ENCODE results near the gene CFAP43.

CFAP43 gene

GRCh38 chr10:104232613-104233102 is 494 bp upstream of the CFAP43 start:
- H3K36me3 Mint-ChIP-seq = no peaks in the 10 kb centered on the region
- peaks cover 5 to 9% of the 10 kb centered on the region in 2 donors for H3K9me3 Mint-ChIP-seq
- H3K4me1 Mint-ChIP-seq = peaks cover 6 to 13% of the 10 kb centered on the region in 2 donors
- ATAC-seq (replicated peaks) (peak; percentile 40), DNase-seq (no peak)
- peaks cover 28 to 32% of the 10 kb centered on the region in 2 donors for H3K27me3 Mint-ChIP-seq
- H3K4me3 Mint-ChIP-seq = peak overlapping the region; percentile 86 to 88
- H3K27ac Mint-ChIP-seq = peak overlapping the region; percentile 91

- no peaks in the 10 kb centered on the region for H3K36me3 Mint-ChIP-seq
- peaks cover 0 to 3% of the 10 kb centered on the region in 2 donors for H3K9me3 Mint-ChIP-seq
- DNase-seq (no peak), ATAC-seq (replicated peaks) (no peak)
- no peak overlapping the region for H3K4me3 Mint-ChIP-seq
- H3K4me1 Mint-ChIP-seq = peaks cover 6 to 13% of the 10 kb centered on the region in 2 donors
- H3K27me3 Mint-ChIP-seq = peaks cover 16 to 27% of the 10 kb centered on the region in 2 donors
- H3K27ac Mint-ChIP-seq = no peak overlapping the region
These were observed 1.7 kb downstream of the CFAP43 start for GRCh38 chr10:104230490-104230889.

GRCh38 chr10:104223304-104223703 is 8.9 kb downstream of the CFAP43 start:
- DNase-seq (no peak), ATAC-seq (replicated peaks) (no peak)
- Mint-ChIP-seq H3K27me3 (peaks cover 19 to 23% of the 10 kb centered on the region in 2 donors), H3K4me1 (peaks cover 0 to 8% of the 10 kb centered on the region in 2 donors), H3K9me3 (no peaks in the 10 kb centered on the region), H3K36me3 (no peaks in the 10 kb centered on the region), H3K4me3 (no peak overlapping the region), H3K27ac (no peak overlapping the region)

GRCh38 chr10:104220522-104220921 is 11.6 kb downstream of the CFAP43 start:
- H3K36me3 Mint-ChIP-seq = no peaks in the 10 kb centered on the region
- no peaks in the 10 kb centered on the region for H3K9me3 Mint-ChIP-seq
- DNase-seq = no peak
- H3K27ac Mint-ChIP-seq = no peak overlapping the region
- no peak overlapping the region for H3K4me3 Mint-ChIP-seq
- H3K4me1 Mint-ChIP-seq = peaks cover 0 to 8% of the 10 kb centered on the region in 2 donors
- no peak for ATAC-seq (replicated peaks)
- H3K27me3 Mint-ChIP-seq = peaks cover 15 to 19% of the 10 kb centered on the region in 2 donors

- DNase-seq (no peak), ATAC-seq (replicated peaks) (no peak)
- Mint-ChIP-seq H3K4me3 (no peak overlapping the region), H3K36me3 (no peaks in the 10 kb centered on the region), H3K9me3 (no peaks in the 10 kb centered on the region), H3K4me1 (peaks cover 0 to 8% of the 10 kb centered on the region in 2 donors), H3K27me3 (peaks cover 15 to 18% of the 10 kb centered on the region in 2 donors), H3K27ac (no peak overlapping the region)
These were observed 13.4 kb downstream of the CFAP43 start for GRCh38 chr10:104218751-104219150.

- DNase-seq (no peak), ATAC-seq (replicated peaks) (no peak)
- no peak overlapping the region for H3K4me3 Mint-ChIP-seq
- H3K36me3 Mint-ChIP-seq = no peaks in the 10 kb centered on the region
- H3K9me3 Mint-ChIP-seq = no peaks in the 10 kb centered on the region
- H3K27me3 Mint-ChIP-seq = peaks cover 16 to 18% of the 10 kb centered on the region in 2 donors
- peaks cover 0 to 8% of the 10 kb centered on the region in 2 donors for H3K4me1 Mint-ChIP-seq
- no peak overlapping the region for H3K27ac Mint-ChIP-seq
These were observed 15.5 kb downstream of the CFAP43 start for GRCh38 chr10:104216631-104217030.

- ATAC-seq (replicated peaks) (peak in 1 of 2 donors; percentile 56), DNase-seq (no peak)
- H3K36me3 Mint-ChIP-seq = no peaks in the 10 kb centered on the region
- no peaks in the 10 kb centered on the region for H3K4me1 Mint-ChIP-seq
- peaks cover 17 to 35% of the 10 kb centered on the region in 2 donors for H3K27me3 Mint-ChIP-seq
- no peak overlapping the region for H3K27ac Mint-ChIP-seq
- no peaks in the 10 kb centered on the region for H3K9me3 Mint-ChIP-seq
- no peak overlapping the region for H3K4me3 Mint-ChIP-seq
These were observed 22.5 kb downstream of the CFAP43 start for GRCh38 chr10:104209575-104210198.

- Mint-ChIP-seq H3K27ac (no peak overlapping the region), H3K4me1 (no peaks in the 10 kb centered on the region), H3K4me3 (no peak overlapping the region), H3K36me3 (no peaks in the 10 kb centered on the region), H3K9me3 (no peaks in the 10 kb centered on the region), H3K27me3 (peaks cover 17 to 40% of the 10 kb centered on the region in 2 donors)
- no peak for DNase-seq
- no peak for ATAC-seq (replicated peaks)
These were observed 23.4 kb downstream of the CFAP43 start for GRCh38 chr10:104208730-104209129.

GRCh38 chr10:104202231-104202630 is 29.9 kb downstream of the CFAP43 start:
- no peaks in the 10 kb centered on the region for H3K9me3 Mint-ChIP-seq

GRCh38 chr10:104201636-104202035 is 30.5 kb downstream of the CFAP43 start:
- H3K27ac Mint-ChIP-seq = no peak overlapping the region
- no peaks in the 10 kb centered on the region for H3K4me1 Mint-ChIP-seq
- H3K36me3 Mint-ChIP-seq = no peaks in the 10 kb centered on the region
- H3K4me3 Mint-ChIP-seq = no peak overlapping the region
- DNase-seq (no peak), ATAC-seq (replicated peaks) (no peak)
- H3K9me3 Mint-ChIP-seq = no peaks in the 10 kb centered on the region
- H3K27me3 Mint-ChIP-seq = peaks cover 0 to 14% of the 10 kb centered on the region in 2 donors

More at GRCh38 chr10:104202231-104202630, 29.9 kb downstream of the CFAP43 start:
- peaks cover 0 to 18% of the 10 kb centered on the region in 2 donors for H3K27me3 Mint-ChIP-seq
- H3K36me3 Mint-ChIP-seq = no peaks in the 10 kb centered on the region
- no peak overlapping the region for H3K4me3 Mint-ChIP-seq
- H3K4me1 Mint-ChIP-seq = no peaks in the 10 kb centered on the region
- DNase-seq (no peak), ATAC-seq (replicated peaks) (no peak)
- no peak overlapping the region for H3K27ac Mint-ChIP-seq

GRCh38 chr10:104199567-104199966 is 32.6 kb downstream of the CFAP43 start:
- DNase-seq (no peak), ATAC-seq (replicated peaks) (no peak)
- Mint-ChIP-seq H3K4me1 (no peaks in the 10 kb centered on the region), H3K9me3 (no peaks in the 10 kb centered on the region), H3K36me3 (no peaks in the 10 kb centered on the region), H3K27me3 (peaks cover 9 to 21% of the 10 kb centered on the region in 2 donors), H3K27ac (no peak overlapping the region), H3K4me3 (no peak overlapping the region)

- no peaks in the 10 kb centered on the region for H3K36me3 Mint-ChIP-seq
- DNase-seq (no peak), ATAC-seq (replicated peaks) (no peak)
- H3K4me1 Mint-ChIP-seq = peaks cover 1 to 4% of the 10 kb centered on the region in 2 donors
- peaks cover 18 to 21% of the 10 kb centered on the region in 2 donors for H3K27me3 Mint-ChIP-seq
- H3K4me3 Mint-ChIP-seq = no peak overlapping the region
- H3K9me3 Mint-ChIP-seq = no peaks in the 10 kb centered on the region
- no peak overlapping the region for H3K27ac Mint-ChIP-seq
These were observed 34.8 kb downstream of the CFAP43 start for GRCh38 chr10:104197364-104197763.

- DNase-seq = no peak
- H3K9me3 Mint-ChIP-seq = no peaks in the 10 kb centered on the region
These were observed 36.5 kb downstream of the CFAP43 start for GRCh38 chr10:104195706-104196105.

GRCh38 chr10:104193787-104194186 is 38.4 kb downstream of the CFAP43 start:
- H3K4me3 Mint-ChIP-seq = no peak overlapping the region
- no peaks in the 10 kb centered on the region for H3K36me3 Mint-ChIP-seq
- peaks cover 32 to 33% of the 10 kb centered on the region in 2 donors for H3K27me3 Mint-ChIP-seq
- no peak for DNase-seq
- peaks cover 0 to 3% of the 10 kb centered on the region in 2 donors for H3K9me3 Mint-ChIP-seq
- H3K4me1 Mint-ChIP-seq = peaks cover 2 to 6% of the 10 kb centered on the region in 2 donors
- ATAC-seq (replicated peaks) = no peak
- H3K27ac Mint-ChIP-seq = no peak overlapping the region

More at GRCh38 chr10:104195706-104196105, 36.5 kb downstream of the CFAP43 start:
- peaks cover 2 to 6% of the 10 kb centered on the region in 2 donors for H3K4me1 Mint-ChIP-seq
- H3K36me3 Mint-ChIP-seq = no peaks in the 10 kb centered on the region
- no peak overlapping the region for H3K27ac Mint-ChIP-seq
- no peak overlapping the region for H3K4me3 Mint-ChIP-seq
- ATAC-seq (replicated peaks) = no peak
- H3K27me3 Mint-ChIP-seq = peaks cover 26 to 29% of the 10 kb centered on the region in 2 donors

GRCh38 chr10:104190695-104191094 is 41.5 kb downstream of the CFAP43 start:
- no peak overlapping the region for H3K4me3 Mint-ChIP-seq
- no peak overlapping the region for H3K27ac Mint-ChIP-seq
- H3K4me1 Mint-ChIP-seq = peaks cover 2 to 6% of the 10 kb centered on the region in 2 donors
- H3K27me3 Mint-ChIP-seq = peaks cover 24 to 28% of the 10 kb centered on the region in 2 donors
- H3K9me3 Mint-ChIP-seq = peaks cover 0 to 3% of the 10 kb centered on the region in 2 donors
- DNase-seq (no peak), ATAC-seq (replicated peaks) (no peak)
- H3K36me3 Mint-ChIP-seq = no peaks in the 10 kb centered on the region

All from stimulated activated naive B cell treated with anti-CD40 and anti-IgM and Interleukin-4, amounts not matched to agents 10 μg/mL and 1 μg/mL and 100 μg/mL, for 72 hours (primary cell).